ENCODE results near the gene AMFR.

The AMFR gene

GRCh38 chr16:56425439-56425832 is at the start of gene AMFR:
AMFR (minus strand) TSS chr16:56425545; CDS start chr16:56425327, 218 bp downstream.
- peak; percentile 71 to 74 for DNase-seq

GRCh38 chr16:56470666-56471065 is 45.3 kb upstream of the AMFR start:
- no peak for DNase-seq

- no peak for DNase-seq
Observed at GRCh38 chr16:56470232-56470631, 44.9 kb upstream of the AMFR start.

GRCh38 chr16:56469748-56470147 is 44.4 kb upstream of the AMFR start:
- DNase-seq, result no peak

- DNase-seq, result no peak
Observed at GRCh38 chr16:56468800-56469199, 43.5 kb upstream of the AMFR start.

- DNase-seq, result no peak
Observed at GRCh38 chr16:56466344-56466743, 41.0 kb upstream of the AMFR start.

- no peak for DNase-seq
Observed at GRCh38 chr16:56463153-56463552, 37.8 kb upstream of the AMFR start.

GRCh38 chr16:56462064-56462796 is 36.9 kb upstream of the AMFR start:
- DNase-seq, result no peak

- DNase-seq, result no peak
Observed at GRCh38 chr16:56460101-56460500, 34.8 kb upstream of the AMFR start.

GRCh38 chr16:56457927-56458470 is 32.7 kb upstream of the AMFR start:
- DNase-seq, result no peak

GRCh38 chr16:56451753-56452689 is 26.7 kb upstream of the AMFR start:
- peak in 1 of 2 donors; percentile 7 for DNase-seq

- peak; percentile 96 for DNase-seq
Observed at GRCh38 chr16:56450986-56451752, 25.8 kb upstream of the AMFR start, which contains the start of the genes NUDT21 and OGFOD1. NUDT21 (minus strand) TSS chr16:56451332; CDS start chr16:56451202, 130 bp downstream. OGFOD1 (plus strand) TSS chr16:56451554; CDS start chr16:56451613, 59 bp downstream.

- DNase-seq, result peak in 1 of 2 donors; percentile 24
Observed at GRCh38 chr16:56450275-56450985, 25.1 kb upstream of the AMFR start.

- no peak for DNase-seq
Observed at GRCh38 chr16:56448005-56448404, 22.7 kb upstream of the AMFR start.

GRCh38 chr16:56447286-56447685 is 21.9 kb upstream of the AMFR start:
- DNase-seq, result no peak

- DNase-seq, result no peak
Observed at GRCh38 chr16:56438038-56438437, 12.7 kb upstream of the AMFR start.

GRCh38 chr16:56436258-56436657 is 10.9 kb upstream of the AMFR start:
- no peak for DNase-seq

GRCh38 chr16:56428091-56428490 is 2.7 kb upstream of the AMFR start:
- no peak for DNase-seq

GRCh38 chr16:56426585-56426984 is 1.2 kb upstream of the AMFR start:
- DNase-seq, result no peak

- DNase-seq, result peak; percentile 12 to 40
Observed at GRCh38 chr16:56424791-56425438, 430 bp downstream of the AMFR start.

GRCh38 chr16:56424404-56424764 is 961 bp downstream of the AMFR start:
- no peak for DNase-seq
